ENCODE results near the gene HSD11B2. TPM values are rescaled to one million over a fixed set of nuclear protein-coding genes. Genes with fewer than 3 reads are reported as not detected.

HSD11B2 gene
- total and polyA plus RNA-seq, 2 donors (not counting 3 experiments of a cell fraction or from before 2014, with no cell fraction given): 0.10 TPM; not detected in 1

DNA sequence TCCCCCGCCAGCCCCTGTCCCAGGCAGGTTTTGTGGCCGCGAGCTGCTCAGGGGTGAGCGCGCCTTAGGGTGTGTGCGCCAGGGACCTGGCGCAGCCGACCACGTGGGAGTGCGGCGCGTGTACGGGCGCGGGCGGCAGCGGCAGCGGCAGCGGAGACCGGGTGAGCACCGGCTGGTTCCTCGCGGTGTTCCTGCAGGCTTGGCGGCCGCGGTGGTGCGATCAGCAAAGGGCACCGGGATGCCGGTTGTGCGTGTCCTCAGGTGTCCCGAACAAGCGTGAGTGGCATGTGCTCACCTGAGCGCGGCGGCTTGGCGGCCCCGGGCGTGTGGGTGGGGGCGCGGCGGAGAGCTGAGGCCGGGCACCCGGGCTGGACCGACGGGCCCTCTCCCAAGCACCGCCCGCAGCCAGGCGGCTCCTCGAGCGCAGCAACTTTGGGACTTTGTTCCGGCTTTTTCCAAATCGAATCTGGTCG, 381 bp upstream of the HSD11B2 start:
- Histone ChIP-seq H3K4me2 (ENCODE audit: insufficient read depth, low read length) (peak overlapping the region; percentile 10), H2AFZ (ENCODE audit: low read depth, low read length) (peak overlapping the region; percentile 58), H3K27me3 (ENCODE audit: control insufficient read depth in 2 of 2, insufficient read depth in 2 of 2, low read length in 2 of 2) (peaks cover 21 to 23% of the 10 kb centered on the region in 2 experiments), H3K9me3 (replicated peaks; ENCODE audit: control insufficient read depth, insufficient read depth, low read length) (no peaks in the 10 kb centered on the region), H3K4me3 (replicated peaks in 1 of 3; ENCODE audit: insufficient read depth in 1 of 3, low read depth in 1 of 3, low read length in 3 of 3) (peak overlapping the region in 1 of 3 experiments; percentile 32), H3K36me3 (ENCODE audit: control insufficient read depth in 2 of 2, extremely low read depth in 1 of 2, insufficient read depth in 2 of 2, low read length in 2 of 2) (no peaks in the 10 kb centered on the region), H3K9ac (replicated peaks; ENCODE audit: extremely low read depth, insufficient read depth, low read length) (no peak overlapping the region), H4K20me1 (replicated peaks; ENCODE audit: control insufficient read depth, extremely low read depth, insufficient read depth, low read length) (no peaks in the 10 kb centered on the region), H3K4me1 (ENCODE audit: control insufficient read depth, extremely low read depth, insufficient read depth, low read length) (peaks cover 8% of the 10 kb centered on the region), H3K79me2 (ENCODE audit: control insufficient read depth, insufficient read depth, low read length) (no peaks in the 10 kb centered on the region), H3K27ac (ENCODE audit: insufficient read depth, low read depth, low read length) (no peak overlapping the region), H3K9me1 (replicated peaks; ENCODE audit: control insufficient read depth, extremely low read depth, insufficient read depth, low read length) (no peaks in the 10 kb centered on the region)
- no TSS peak for BruUV-seq (replicated peaks)
- dilution Hi-C loops (cut with MboI; ENCODE audit: extremely low pct_ligation_motif_present, low sequenced_read_pairs) (no loop called here), intact Hi-C loops (cut with micrococcal nuclease) (no loop called here)
- ChIA-PET POLR2A (no interaction called here), CTCF (interaction anchor here (0.6 to 3.7 kb wide), 15 partner anchors 10 to 458 kb away, joined by 3 to 25 read pairs (median 4); no protein-coding TSS in a partner anchor)
- DNase-seq (ENCODE audit: low read depth, low spot score) (no peak), FAIRE-seq (peak; percentile 31)
- TF ChIP-seq, protein P1, sequence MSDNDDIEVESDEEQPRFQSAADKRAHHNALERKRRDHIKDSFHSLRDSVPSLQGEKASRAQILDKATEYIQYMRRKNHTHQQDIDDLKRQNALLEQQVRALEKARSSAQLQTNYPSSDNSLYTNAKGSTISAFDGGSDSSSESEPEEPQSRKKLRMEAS (IDR thresholded peaks at IDR 0.05; ENCODE audit: insufficient read depth, insufficient read length): peak; percentile 13
- TF ChIP-seq EZH2 (IDR thresholded peaks at IDR 0.05; ENCODE audit: borderline replicate concordance, low read depth, low read length, severe bottlenecking) (peak; percentile 91), POLR2A (IDR thresholded peaks at IDR 0.05; ENCODE audit: low read depth, low read length) (no peak), FOS (IDR thresholded peaks at IDR 0.05; ENCODE audit: borderline replicate concordance, insufficient read depth, low read length) (no peak)

GRCh38 chr16:67431775-67432505, 1.0 kb downstream of the HSD11B2 start:
- intact Hi-C loops (cut with micrococcal nuclease) (no loop called here), dilution Hi-C loops (cut with MboI; ENCODE audit: extremely low pct_ligation_motif_present, low sequenced_read_pairs) (no loop called here)
- H3K9ac ChIP-seq (replicated peaks; ENCODE audit: extremely low read depth, insufficient read depth, low read length): no peak overlapping the region
- no peaks in the 10 kb centered on the region for H3K9me1 ChIP-seq (replicated peaks; ENCODE audit: control insufficient read depth, extremely low read depth, insufficient read depth, low read length)
- H2AFZ ChIP-seq (ENCODE audit: low read depth, low read length): peak overlapping the region; percentile 29
- H3K4me1 ChIP-seq (ENCODE audit: control insufficient read depth, extremely low read depth, insufficient read depth, low read length): peaks cover 8% of the 10 kb centered on the region
- H3K27me3 ChIP-seq (ENCODE audit: control insufficient read depth in 2 of 2, insufficient read depth in 2 of 2, low read length in 2 of 2): peaks cover 16 to 17% of the 10 kb centered on the region in 2 experiments
- no peaks in the 10 kb centered on the region for H3K9me3 ChIP-seq (replicated peaks; ENCODE audit: control insufficient read depth, insufficient read depth, low read length)
- H3K4me3 ChIP-seq (replicated peaks in 1 of 3; ENCODE audit: insufficient read depth in 1 of 3, low read depth in 1 of 3, low read length in 3 of 3): peak overlapping the region in 1 of 3 experiments; percentile 5
- DNase-seq (ENCODE audit: low read depth, low spot score) (no peak), FAIRE-seq (peak; percentile 55)
- no peak overlapping the region for H3K27ac ChIP-seq (ENCODE audit: insufficient read depth, low read depth, low read length)
- H3K36me3 ChIP-seq (ENCODE audit: control insufficient read depth in 2 of 2, extremely low read depth in 1 of 2, insufficient read depth in 2 of 2, low read length in 2 of 2): peaks cover 0 to 1% of the 10 kb centered on the region in 2 experiments
- ChIA-PET POLR2A (interaction anchor here (0.6 to 0.7 kb wide), 2 partner anchors 409 to 497 kb away, joined by 3 to 8 read pairs; no protein-coding TSS in a partner anchor), CTCF (interaction anchor here (0.6 to 3.7 kb wide), 9 partner anchors 9 to 1745 kb away, joined by 3 to 25 read pairs (median 4); partner anchors contain the start of gene CES3)
- no peaks in the 10 kb centered on the region for H3K79me2 ChIP-seq (ENCODE audit: control insufficient read depth, insufficient read depth, low read length)
- no TSS peak for BruUV-seq (replicated peaks)
- H3K4me2 ChIP-seq (ENCODE audit: insufficient read depth, low read length): peak overlapping the region; percentile 54
- no peaks in the 10 kb centered on the region for H4K20me1 ChIP-seq (replicated peaks; ENCODE audit: control insufficient read depth, extremely low read depth, insufficient read depth, low read length)
- no peak for TF ChIP-seq EZH2 (IDR thresholded peaks at IDR 0.05; ENCODE audit: borderline replicate concordance, low read depth, low read length, severe bottlenecking)
- TF ChIP-seq, protein P1 (IDR thresholded peaks at IDR 0.05; ENCODE audit: insufficient read depth, insufficient read length): no peak
- TF ChIP-seq JUN (IDR thresholded peaks at IDR 0.05; ENCODE audit: borderline replicate concordance, insufficient read depth, insufficient read length, low read depth): no peak
- TF ChIP-seq, protein P2, sequence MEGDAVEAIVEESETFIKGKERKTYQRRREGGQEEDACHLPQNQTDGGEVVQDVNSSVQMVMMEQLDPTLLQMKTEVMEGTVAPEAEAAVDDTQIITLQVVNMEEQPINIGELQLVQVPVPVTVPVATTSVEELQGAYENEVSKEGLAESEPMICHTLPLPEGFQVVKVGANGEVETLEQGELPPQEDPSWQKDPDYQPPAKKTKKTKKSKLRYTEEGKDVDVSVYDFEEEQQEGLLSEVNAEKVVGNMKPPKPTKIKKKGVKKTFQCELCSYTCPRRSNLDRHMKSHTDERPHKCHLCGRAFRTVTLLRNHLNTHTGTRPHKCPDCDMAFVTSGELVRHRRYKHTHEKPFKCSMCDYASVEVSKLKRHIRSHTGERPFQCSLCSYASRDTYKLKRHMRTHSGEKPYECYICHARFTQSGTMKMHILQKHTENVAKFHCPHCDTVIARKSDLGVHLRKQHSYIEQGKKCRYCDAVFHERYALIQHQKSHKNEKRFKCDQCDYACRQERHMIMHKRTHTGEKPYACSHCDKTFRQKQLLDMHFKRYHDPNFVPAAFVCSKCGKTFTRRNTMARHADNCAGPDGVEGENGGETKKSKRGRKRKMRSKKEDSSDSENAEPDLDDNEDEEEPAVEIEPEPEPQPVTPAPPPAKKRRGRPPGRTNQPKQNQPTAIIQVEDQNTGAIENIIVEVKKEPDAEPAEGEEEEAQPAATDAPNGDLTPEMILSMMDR (IDR thresholded peaks at IDR 0.05; ENCODE audit: extremely low read depth in 1 of 2, insufficient read depth in 1 of 2, low read depth in 1 of 2, low read length in 2 of 2): no peak
- TF ChIP-seq POLR2A (IDR thresholded peaks at IDR 0.05; ENCODE audit: low read depth, low read length): no peak
- no peak for TF ChIP-seq FOS (IDR thresholded peaks at IDR 0.05; ENCODE audit: borderline replicate concordance, insufficient read depth, low read length)
- no peak for TF ChIP-seq POLR2AphosphoS5 (IDR thresholded peaks at IDR 0.05; ENCODE audit: insufficient read depth, low read depth, low read length)
- TF ChIP-seq GATA2 (IDR thresholded peaks at IDR 0.05; ENCODE audit: insufficient read depth, insufficient read length, low read depth, low read length): no peak
- TF ChIP-seq MYC (IDR thresholded peaks at IDR 0.05; ENCODE audit: low read depth, low read length): no peak
